Measurements from ENCODE around the gene COPA.
"Not testable (repeated sequence)": the region's sequence is repeated elsewhere in the genome, so short reads cannot be mapped to it uniquely, and the experiment has no call there.

Gene COPA

GRCh38 chr1:160342953-160343869 lies at the start of gene COPA, which contains the start of gene NCSTN:
Gene COPA (minus strand): TSS chr1:160343250. CDS start chr1:160343170, 80 bp downstream.
Gene NCSTN (plus strand): TSS chr1:160343383. CDS start chr1:160343397, 14 bp downstream.
- ATAC-seq (peak; percentile 99), DNase-seq (peak; percentile 90)

GRCh38 chr1:160388406-160388805 lies 45.4 kb upstream of the COPA start:
- ATAC-seq, DNase-seq: not testable (repeated sequence)

GRCh38 chr1:160384812-160385211 lies 41.8 kb upstream of the COPA start:
- not testable (repeated sequence) for DNase-seq, ATAC-seq

GRCh38 chr1:160377585-160378206 lies 34.6 kb upstream of the COPA start:
- no peak for DNase-seq
- ATAC-seq, result no peak

- DNase-seq (no peak), ATAC-seq (peak; percentile 69)
Observed at GRCh38 chr1:160376525-160377131, 33.6 kb upstream of the COPA start.

GRCh38 chr1:160375788-160376524 lies 32.9 kb upstream of the COPA start:
- no peak for DNase-seq
- ATAC-seq, result peak; percentile 52

GRCh38 chr1:160374306-160375110 lies 31.5 kb upstream of the COPA start:
- DNase-seq, result no peak
- no peak for ATAC-seq

GRCh38 chr1:160373696-160374095 lies 30.6 kb upstream of the COPA start:
- no peak for ATAC-seq

GRCh38 chr1:160371756-160372155 lies 28.7 kb upstream of the COPA start:
- DNase-seq (no peak), ATAC-seq (no peak)

More at GRCh38 chr1:160373696-160374095, 30.6 kb upstream of the COPA start:
- no peak for DNase-seq

GRCh38 chr1:160371346-160371631 lies 28.2 kb upstream of the COPA start:
- DNase-seq (no peak), ATAC-seq (no peak)

- DNase-seq (no peak), ATAC-seq (no peak)
Observed at GRCh38 chr1:160370561-160371345, 27.7 kb upstream of the COPA start.

GRCh38 chr1:160369087-160369486 lies 26.0 kb upstream of the COPA start:
- no peak for DNase-seq
- ATAC-seq, result no peak

- DNase-seq, result no peak
- ATAC-seq, result no peak
Observed at GRCh38 chr1:160367934-160368923, 25.2 kb upstream of the COPA start.

GRCh38 chr1:160367516-160367900 lies 24.5 kb upstream of the COPA start:
- DNase-seq (no peak), ATAC-seq (no peak)

GRCh38 chr1:160366731-160367515 lies 23.9 kb upstream of the COPA start, which contains the start of gene NHLH1:
Gene NHLH1 (plus strand): TSS chr1:160367071. CDS start chr1:160370732, 3,661 bp downstream.
- ATAC-seq (peak; percentile 19), DNase-seq (no peak)

GRCh38 chr1:160365325-160365724 lies 22.3 kb upstream of the COPA start:
- ATAC-seq (no peak), DNase-seq (no peak)

- DNase-seq (no peak), ATAC-seq (no peak)
Observed at GRCh38 chr1:160363951-160364735, 21.1 kb upstream of the COPA start.

- ATAC-seq (no peak), DNase-seq (no peak)
Observed at GRCh38 chr1:160363010-160363409, 20.0 kb upstream of the COPA start.

Measured in stimulated activated naive CD8-positive, alpha-beta T cell treated with anti-CD3 and anti-CD28 coated beads, Interleukin-15, Interleukin-2, amounts not matched to agents 100 U/mL and 50 U/mL, for 24 hours (primary cell).